SK-N-SH (cell line): ENCODE results near the gene KCNA10. TPM values are rescaled to one million over a fixed set of nuclear protein-coding genes. Genes with fewer than 3 reads are reported as not detected.

ENCODE experiments used
- CTCF ChIA-PET: fragments of 300-600, 350-600 bp; formaldehyde crosslinking; extraction: SDS; loops from one replicate; lab custom pipeline; 2021; lab: Yijun Ruan, JAX
- POLR2A ChIA-PET: fragments of 350-600 bp; sonication (Branson Sonifier 250); formaldehyde crosslinking; extraction: SDS; loops from one replicate; lab custom pipeline; 2020; ENCODE audit warnings: antibody characterized with exemption, inconsistent platforms; lab: Yijun Ruan, JAX
- DNase-seq: peaks from one replicate; pipeline ENCODE4 v3.0.0; 2012
- H2AFZ ChIP-seq: fragments of 200-600 bp; sonication (generic); 2 replicates; pipeline ENCODE4 v1.8.1; 2016; ENCODE audit warnings: antibody characterized with exemption, mild to moderate bottlenecking, low read depth
- H3F3A ChIP-seq: fragments of 200-600 bp; sonication (generic); replicated peaks from 2 replicates; pipeline ENCODE3; 2016; ENCODE audit warnings: antibody characterized with exemption, mild to moderate bottlenecking; ENCODE audit not compliant: insufficient read depth
- H3K27ac ChIP-seq, 2 experiments: fragments of 200-500 bp in 1 of 2; fragments of 200-600 bp in 1 of 2; sonication (Bioruptor generic) in 1 of 2; sonication (generic), shearing (Covaris generic) in 1 of 2; 2 replicates each; pipeline versions ENCODE4 v1.5.1 to v1.6.1; 2014 to 2016; ENCODE audit warnings: low read depth in 2 of 2, inconsistent platforms in 1 of 2, low read length in 1 of 2, mild to moderate bottlenecking in 1 of 2, mixed read lengths in 1 of 2
- H3K27me3 ChIP-seq: fragments of 200-600 bp; sonication (generic), shearing (Covaris generic); 2 replicates; pipeline ENCODE4 v1.6.1; 2016; ENCODE audit warnings: mixed run types; ENCODE audit not compliant: insufficient read depth
- H3K36me3 ChIP-seq, 2 experiments: fragments of 200-500 bp in 1 of 2; fragments of 200-600 bp in 1 of 2; sonication (Bioruptor generic) in 1 of 2; sonication (generic) in 1 of 2; replicated peaks in 1 of 2; 2 replicates each; pipeline versions ENCODE3 to v1.5.1; 2014 to 2016; ENCODE audit warnings: low read length in 1 of 2, mild to moderate bottlenecking in 1 of 2; ENCODE audit not compliant: insufficient read depth in 2 of 2, control insufficient read depth in 1 of 2
- H3K4me1 ChIP-seq, 2 experiments: fragments of 200-500 bp in 1 of 2; fragments of 200-600 bp in 1 of 2; sonication (Bioruptor generic) in 1 of 2; sonication (generic), shearing (Covaris generic) in 1 of 2; 2 replicates each; pipeline versions ENCODE4 v1.5.1 to v1.6.1; 2014 to 2016; ENCODE audit warnings: low read depth in 1 of 2, low read length in 1 of 2, mixed run types in 1 of 2; ENCODE audit not compliant: insufficient read depth in 2 of 2, control insufficient read depth in 1 of 2
- H3K4me2 ChIP-seq: fragments of 200-600 bp; sonication (generic), shearing (Covaris generic); 2 replicates; pipeline ENCODE4 v1.6.1; 2017; ENCODE audit warnings: mixed run types
- H3K4me3 ChIP-seq, 2 experiments: fragments of 200-500 bp in 1 of 2; fragments of 200-600 bp in 1 of 2; sonication (Bioruptor generic) in 1 of 2; sonication (generic), shearing (Covaris generic) in 1 of 2; 2 replicates each; pipeline versions ENCODE4 v1.5.1 to v1.8.1; 2014 to 2016; ENCODE audit warnings: low read depth in 2 of 2, inconsistent platforms in 1 of 2, low read length in 1 of 2, mild to moderate bottlenecking in 1 of 2, mixed read lengths in 1 of 2, moderate library complexity in 1 of 2
- H3K79me2 ChIP-seq: fragments of 200-600 bp; sonication (generic); 2 replicates; pipeline ENCODE4 v1.8.1; 2017; ENCODE audit warnings: mild to moderate bottlenecking; ENCODE audit not compliant: insufficient read depth
- H3K9ac ChIP-seq: fragments of 200-600 bp; sonication (generic); 2 replicates; pipeline ENCODE4 v1.6.1; 2017; ENCODE audit warnings: mixed run types
- H3K9me2 ChIP-seq: fragments of 200-600 bp; sonication (generic); 2 replicates; pipeline ENCODE4 v1.6.1; 2017; ENCODE audit warnings: mixed run types
- H3K9me3 ChIP-seq: fragments of 200-600 bp; sonication (generic); 2 replicates; pipeline ENCODE4 v1.6.1; 2017; ENCODE audit warnings: mixed run types, mild to moderate bottlenecking, moderate library complexity
- H4K20me1 ChIP-seq: fragments of 200-600 bp; sonication (generic); 2 replicates; pipeline ENCODE4 v1.6.1; 2017; ENCODE audit warnings: mild to moderate bottlenecking, mixed run types; ENCODE audit not compliant: insufficient read depth
- CHD2 ChIP-seq: fragments of 150-350 bp; IDR thresholded peaks from 2 replicates; pipeline ENCODE4 v1.6.1; 2018; ENCODE audit warnings: low read length; ENCODE audit not compliant: partially characterized antibody
- CTCF ChIP-seq: fragments of 200-600 bp; sonication (generic); IDR thresholded peaks from 2 replicates; pipeline ENCODE4 v1.6.1; 2017; ENCODE audit warnings: antibody characterized with exemption, mild to moderate bottlenecking, moderate library complexity
- ELF1 ChIP-seq: IDR thresholded peaks from 2 replicates; pipeline ENCODE4 v1.4.0; 2012
- FOSL2 ChIP-seq: IDR thresholded peaks from 2 replicates; pipeline ENCODE4 v1.4.0; 2012; ENCODE audit warnings: low read depth, mild to moderate bottlenecking, moderate library complexity, borderline replicate concordance
- JUND ChIP-seq: IDR thresholded peaks from 2 replicates; pipeline ENCODE4 v1.4.0; 2012
- MEF2A ChIP-seq: IDR thresholded peaks from 2 replicates; pipeline ENCODE4 v1.4.0; 2012; ENCODE audit warnings: low read depth, borderline replicate concordance
- NFIC ChIP-seq: IDR thresholded peaks from 2 replicates; pipeline ENCODE4 v1.4.0; 2012; ENCODE audit warnings: borderline replicate concordance
- POLR2AphosphoS5 ChIP-seq: IDR thresholded peaks from 2 replicates; pipeline ENCODE4 v1.6.1; 2012; ENCODE audit warnings: low read depth, low read length
- RFX5 ChIP-seq: IDR thresholded peaks from 2 replicates; pipeline ENCODE4 v1.6.1; 2012; ENCODE audit warnings: mild to moderate bottlenecking, improper control_type of control experiment, low read length
- SIN3A ChIP-seq: IDR thresholded peaks from 2 replicates; pipeline ENCODE4 v1.6.1; 2012; ENCODE audit warnings: low read depth, mild to moderate bottlenecking, low read length, moderate library complexity, borderline replicate concordance
- TCF12 ChIP-seq: IDR thresholded peaks from 2 replicates; pipeline ENCODE4 v1.4.0; 2012
- USF1 ChIP-seq: IDR thresholded peaks from 2 replicates; pipeline ENCODE4 v1.4.0; 2012; ENCODE audit warnings: low read depth, borderline replicate concordance
- USF2 ChIP-seq: fragments of 150-350 bp; IDR thresholded peaks from 2 replicates; pipeline ENCODE4 v1.6.1; 2017; ENCODE audit warnings: antibody characterized with exemption, low read length, low read depth, borderline replicate concordance
- WGBS: methylation state at CpG from one replicate; pipeline ENCODE4 v1.1.6; 2017; ENCODE audit warnings: low lambda C conversion rate; 5-methylcytosine and 5-hydroxymethylcytosine counted together
- polyA plus RNA-seq, 3 experiments: library from polyadenylated mRNA; depleted of rRNA; stranded (reverse); fragments of >200 nt; gene quantifications; 2 replicates each; pipeline ENCODE4 v1.2.3, GENCODE V29; 2012
- TF ChIP-seq, protein P1 (sequence below): IDR thresholded peaks from 2 replicates; pipeline ENCODE4 v1.6.1; 2012; ENCODE audit warnings: mild to moderate bottlenecking, low read depth, low read length, moderate library complexity

The KCNA10 gene
- polyA plus RNA-seq, 1 of the 3 experiments (the other 2 are of a cell fraction), result not detected

DNA sequence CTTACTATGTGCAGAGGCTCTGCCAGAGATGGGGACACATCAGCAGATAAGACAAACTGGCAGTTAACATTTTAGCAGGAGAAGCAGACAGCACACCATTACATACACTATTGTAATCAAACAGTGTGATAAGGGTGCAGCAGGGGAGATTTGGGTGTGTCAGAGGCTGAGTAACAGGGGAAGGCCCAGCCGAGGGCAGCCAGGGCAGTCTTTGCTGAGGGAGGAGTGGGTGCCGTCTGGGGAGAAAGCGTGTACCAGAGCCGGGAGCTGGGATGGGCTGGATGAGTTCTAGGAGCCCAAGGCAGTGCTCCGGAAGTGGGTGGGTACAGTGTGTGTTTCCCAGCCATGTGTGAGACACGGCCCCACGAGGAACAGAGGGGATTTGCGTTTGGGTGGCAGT lies 31.2 kb downstream of the KCNA10 start:
- no peak for TF ChIP-seq TCF12
- TF ChIP-seq SIN3A, result no peak
- no peak for TF ChIP-seq RFX5
- TF ChIP-seq NFIC, result no peak
- no peak for TF ChIP-seq USF2
- no peak for TF ChIP-seq CTCF
- no peak for TF ChIP-seq JUND
- no peak for TF ChIP-seq CHD2
- TF ChIP-seq POLR2AphosphoS5, result no peak
- TF ChIP-seq, protein P1, sequence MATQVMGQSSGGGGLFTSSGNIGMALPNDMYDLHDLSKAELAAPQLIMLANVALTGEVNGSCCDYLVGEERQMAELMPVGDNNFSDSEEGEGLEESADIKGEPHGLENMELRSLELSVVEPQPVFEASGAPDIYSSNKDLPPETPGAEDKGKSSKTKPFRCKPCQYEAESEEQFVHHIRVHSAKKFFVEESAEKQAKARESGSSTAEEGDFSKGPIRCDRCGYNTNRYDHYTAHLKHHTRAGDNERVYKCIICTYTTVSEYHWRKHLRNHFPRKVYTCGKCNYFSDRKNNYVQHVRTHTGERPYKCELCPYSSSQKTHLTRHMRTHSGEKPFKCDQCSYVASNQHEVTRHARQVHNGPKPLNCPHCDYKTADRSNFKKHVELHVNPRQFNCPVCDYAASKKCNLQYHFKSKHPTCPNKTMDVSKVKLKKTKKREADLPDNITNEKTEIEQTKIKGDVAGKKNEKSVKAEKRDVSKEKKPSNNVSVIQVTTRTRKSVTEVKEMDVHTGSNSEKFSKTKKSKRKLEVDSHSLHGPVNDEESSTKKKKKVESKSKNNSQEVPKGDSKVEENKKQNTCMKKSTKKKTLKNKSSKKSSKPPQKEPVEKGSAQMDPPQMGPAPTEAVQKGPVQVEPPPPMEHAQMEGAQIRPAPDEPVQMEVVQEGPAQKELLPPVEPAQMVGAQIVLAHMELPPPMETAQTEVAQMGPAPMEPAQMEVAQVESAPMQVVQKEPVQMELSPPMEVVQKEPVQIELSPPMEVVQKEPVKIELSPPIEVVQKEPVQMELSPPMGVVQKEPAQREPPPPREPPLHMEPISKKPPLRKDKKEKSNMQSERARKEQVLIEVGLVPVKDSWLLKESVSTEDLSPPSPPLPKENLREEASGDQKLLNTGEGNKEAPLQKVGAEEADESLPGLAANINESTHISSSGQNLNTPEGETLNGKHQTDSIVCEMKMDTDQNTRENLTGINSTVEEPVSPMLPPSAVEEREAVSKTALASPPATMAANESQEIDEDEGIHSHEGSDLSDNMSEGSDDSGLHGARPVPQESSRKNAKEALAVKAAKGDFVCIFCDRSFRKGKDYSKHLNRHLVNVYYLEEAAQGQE, result no peak
- no peak for TF ChIP-seq FOSL2
- no peak for TF ChIP-seq MEF2A
- no peak for TF ChIP-seq USF1
- no peak for TF ChIP-seq ELF1
- CTCF ChIA-PET, result interaction anchor here (0.6 to 13.4 kb wide), 4 partner anchors 10 to 294 kb away, joined by 3 to 132 read pairs (median 3); no protein-coding TSS in a partner anchor
- Histone ChIP-seq H3K27me3 (no peaks in the 10 kb centered on the region), H3K4me3 (no peak overlapping the region), H2AFZ (no peak overlapping the region), H3K9me2 (no peaks in the 10 kb centered on the region), H4K20me1 (no peaks in the 10 kb centered on the region), H3K79me2 (no peaks in the 10 kb centered on the region), H3K9ac (no peak overlapping the region), H3K36me3 (no peaks in the 10 kb centered on the region), H3F3A (no peaks in the 10 kb centered on the region), H3K9me3 (no peaks in the 10 kb centered on the region), H3K27ac (no peak overlapping the region), H3K4me1 (no peaks in the 10 kb centered on the region; a peak in 1 of 4 replicates), H3K4me2 (no peak overlapping the region)
- 68% methylated on average over 7 of the region's 8 CpGs for WGBS
- POLR2A ChIA-PET, result no interaction called here
- no peak for DNase-seq
